HG03064 (cell line): ENCODE measurements around the gene F2RL3.
"Not testable (repeated sequence)": the region's sequence is repeated elsewhere in the genome, so short reads cannot be mapped to it uniquely, and the experiment has no call there.

Experiments used
- ATAC-seq: cut with Tn5 transposase; IDR thresholded peaks from one replicate; pipeline ENCODE4 v1.9.1; 2021; ENCODE audit warnings: low read depth; ENCODE audit not compliant: unreplicated experiment

Gene F2RL3

DNA sequence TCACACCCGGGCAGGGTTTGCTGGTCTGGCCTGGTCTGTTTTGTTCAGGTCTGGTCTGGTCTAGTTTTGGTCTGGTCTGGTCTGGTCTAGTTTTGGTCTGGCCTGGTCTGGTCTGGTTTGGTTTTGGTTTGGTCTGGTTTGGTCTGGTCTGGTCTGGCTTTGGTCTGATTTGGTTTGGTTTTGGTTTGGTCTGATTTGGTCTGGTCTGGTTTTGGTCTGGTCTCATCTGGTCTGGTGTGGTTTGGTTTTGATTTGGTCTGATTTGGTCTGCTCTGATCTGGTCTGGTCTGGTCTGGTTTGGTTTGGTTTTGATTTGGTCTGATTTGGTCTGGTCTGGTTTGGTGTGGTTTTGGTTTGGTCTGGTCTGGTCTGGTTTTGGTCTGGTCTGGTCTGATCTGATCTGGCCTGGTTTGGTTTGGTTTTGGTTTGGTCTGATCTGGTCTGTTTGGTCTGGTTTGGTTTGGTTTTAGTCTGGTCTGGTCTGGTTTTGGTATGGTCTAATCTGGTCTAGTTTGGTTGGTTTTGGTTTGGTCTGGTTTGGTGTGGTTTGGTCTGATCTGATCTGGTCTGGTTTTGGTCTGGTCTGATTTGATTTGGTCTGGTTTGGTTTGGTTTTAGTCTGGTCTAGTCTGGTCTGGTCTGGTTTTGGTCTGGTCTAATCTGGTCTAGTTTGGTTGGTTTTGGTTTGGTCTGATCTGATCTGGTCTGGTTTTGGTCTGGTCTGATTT is 14.4 kb upstream of the F2RL3 start:
- ATAC-seq: no peak

DNA sequence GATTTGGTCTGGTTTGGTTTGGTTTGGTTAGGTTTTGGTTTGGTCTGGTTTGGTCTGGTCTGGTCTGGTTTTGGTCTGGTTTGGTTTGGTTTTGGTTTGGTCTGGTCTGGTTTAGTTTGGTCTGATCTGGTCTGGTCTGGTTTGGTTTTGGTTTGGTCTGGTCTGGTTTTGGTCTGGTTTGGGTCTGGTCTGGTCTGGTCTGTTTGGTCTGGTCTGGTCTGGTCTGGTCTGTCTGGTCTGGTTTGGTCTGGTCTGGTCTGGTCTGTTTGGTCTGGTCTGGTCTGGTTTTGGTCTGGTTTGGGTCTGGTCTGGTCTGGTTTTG is 13.9 kb upstream of the F2RL3 start:
- ATAC-seq: not testable (repeated sequence)

DNA sequence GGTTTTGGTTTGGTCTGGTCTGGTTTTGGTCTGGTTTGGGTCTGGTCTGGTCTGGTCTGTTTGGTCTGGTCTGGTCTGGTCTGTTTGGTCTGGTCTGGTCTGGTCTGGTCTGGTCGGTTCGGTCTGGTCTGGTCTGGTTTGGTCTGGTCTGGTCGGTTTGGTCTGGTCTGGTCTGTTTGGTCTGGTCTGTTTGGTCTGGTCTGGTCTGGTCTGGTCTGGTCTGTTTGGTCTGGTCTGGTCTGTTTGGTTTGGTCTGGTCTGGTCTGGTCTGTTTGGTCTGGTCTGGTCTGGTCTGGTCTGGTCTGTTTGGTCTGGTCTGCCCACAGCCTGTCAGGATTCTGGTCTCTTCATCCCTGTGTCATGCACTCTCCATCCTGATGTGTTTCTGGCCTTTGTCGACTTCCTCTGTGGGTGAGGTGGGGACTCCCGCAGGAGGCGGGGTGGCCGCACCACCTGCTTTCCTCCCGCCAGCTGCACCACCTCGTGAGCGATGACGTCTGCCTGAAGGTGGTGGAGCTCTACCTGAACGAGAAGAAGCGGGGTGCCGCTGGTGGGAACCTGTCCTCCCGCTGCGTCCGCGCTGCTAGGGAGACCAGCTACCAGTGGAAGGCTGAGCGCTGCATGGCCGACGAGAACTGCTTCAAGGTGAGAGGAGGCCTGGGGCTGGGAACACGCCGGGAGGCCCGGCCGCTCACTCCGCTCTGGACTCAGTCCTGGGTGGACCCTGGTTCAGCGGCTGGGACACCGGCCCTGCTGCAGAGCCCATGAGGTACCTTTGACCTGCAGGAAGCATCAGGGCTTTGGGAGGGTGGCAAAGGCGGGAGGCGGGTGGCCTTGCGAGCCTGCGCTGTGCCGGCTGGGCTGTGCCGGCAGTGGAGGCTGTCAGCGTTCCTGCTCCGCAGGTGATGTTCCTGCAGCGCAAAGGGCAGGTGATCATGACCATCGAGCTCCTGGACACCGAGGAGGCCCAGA is 12.9 kb upstream of the F2RL3 start:
- ATAC-seq: no peak

DNA sequence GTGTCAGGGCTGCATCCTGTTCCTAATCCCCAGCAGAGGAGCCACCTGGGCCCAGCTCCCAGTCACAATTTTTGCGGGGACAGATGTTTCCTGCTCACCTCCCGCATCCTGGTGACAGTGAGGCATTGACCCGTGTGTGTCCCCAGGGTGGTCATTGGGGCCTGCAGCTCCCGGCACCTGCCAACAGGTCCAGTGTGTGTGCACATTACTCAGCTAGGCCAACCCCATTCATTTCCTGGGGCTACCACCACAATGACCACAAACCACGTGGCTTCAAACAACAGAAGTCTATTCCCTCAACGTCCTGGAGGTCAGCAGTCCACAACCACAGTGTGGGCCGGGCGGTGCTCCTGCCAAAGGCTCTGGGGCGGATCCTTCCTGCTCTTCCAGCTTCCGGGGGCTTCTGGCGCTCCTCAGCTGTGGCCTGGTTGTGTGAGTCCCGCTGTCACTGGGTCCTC is 11.9 kb upstream of the F2RL3 start:
- no peak for ATAC-seq

DNA sequence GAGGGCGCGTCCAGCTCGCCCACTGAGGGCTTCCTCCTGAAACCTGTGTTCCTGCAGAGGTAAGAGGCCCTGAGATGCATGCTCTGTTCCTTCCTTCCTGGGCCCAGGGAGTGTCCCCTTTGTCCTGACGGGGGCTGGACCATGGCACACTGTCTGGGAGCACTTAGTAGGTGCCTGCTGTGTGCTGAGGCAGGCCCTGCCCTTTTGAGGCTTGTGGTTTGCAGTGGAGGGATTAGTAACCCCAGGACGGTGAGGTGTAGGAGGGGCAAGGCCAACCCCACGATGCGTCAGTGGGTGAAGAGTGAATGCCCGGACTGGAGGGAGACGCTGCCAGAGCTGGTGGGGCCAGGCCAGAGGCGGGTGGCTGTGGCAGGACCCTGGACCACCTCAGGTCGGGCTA is 11.2 kb upstream of the F2RL3 start:
- ATAC-seq: no peak

DNA sequence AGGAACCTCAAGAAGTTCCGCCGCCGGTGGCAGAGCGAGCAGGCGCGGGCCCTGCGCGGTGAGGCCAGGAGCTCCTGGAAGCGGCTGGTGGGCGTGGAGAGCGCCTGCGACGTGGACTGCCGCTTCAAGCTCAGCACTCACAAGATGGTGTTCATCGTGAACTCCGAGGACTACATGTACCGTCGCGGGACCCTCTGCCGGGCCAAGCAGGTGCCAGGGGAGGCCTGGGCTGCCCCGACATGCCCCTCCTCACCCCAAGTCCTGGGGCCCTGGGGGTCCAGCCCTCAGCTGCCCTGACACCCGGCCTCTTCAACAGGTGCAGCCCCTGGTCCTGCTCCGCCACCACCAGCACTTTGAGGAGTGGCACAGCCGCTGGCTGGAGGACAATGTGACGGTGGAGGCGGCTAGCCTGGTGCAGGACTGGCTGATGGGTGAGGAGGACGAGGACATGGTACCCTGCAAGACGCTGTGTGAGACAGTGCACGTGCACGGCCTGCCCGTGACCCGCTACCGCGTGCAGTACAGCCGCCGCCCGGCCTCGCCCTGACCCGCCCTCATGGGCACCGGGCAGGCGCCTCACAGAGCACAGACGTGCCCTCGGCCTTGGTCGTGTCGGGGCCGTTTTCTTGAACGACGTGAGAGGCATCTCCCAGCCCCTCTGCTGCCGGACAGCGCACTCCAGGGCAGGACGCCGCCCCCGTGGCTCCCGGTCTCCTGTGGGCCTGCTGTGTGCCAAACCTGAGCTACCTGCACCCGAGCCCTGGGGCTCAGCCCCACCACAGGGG is 10.4 kb upstream of the F2RL3 start:
- no peak for ATAC-seq

DNA sequence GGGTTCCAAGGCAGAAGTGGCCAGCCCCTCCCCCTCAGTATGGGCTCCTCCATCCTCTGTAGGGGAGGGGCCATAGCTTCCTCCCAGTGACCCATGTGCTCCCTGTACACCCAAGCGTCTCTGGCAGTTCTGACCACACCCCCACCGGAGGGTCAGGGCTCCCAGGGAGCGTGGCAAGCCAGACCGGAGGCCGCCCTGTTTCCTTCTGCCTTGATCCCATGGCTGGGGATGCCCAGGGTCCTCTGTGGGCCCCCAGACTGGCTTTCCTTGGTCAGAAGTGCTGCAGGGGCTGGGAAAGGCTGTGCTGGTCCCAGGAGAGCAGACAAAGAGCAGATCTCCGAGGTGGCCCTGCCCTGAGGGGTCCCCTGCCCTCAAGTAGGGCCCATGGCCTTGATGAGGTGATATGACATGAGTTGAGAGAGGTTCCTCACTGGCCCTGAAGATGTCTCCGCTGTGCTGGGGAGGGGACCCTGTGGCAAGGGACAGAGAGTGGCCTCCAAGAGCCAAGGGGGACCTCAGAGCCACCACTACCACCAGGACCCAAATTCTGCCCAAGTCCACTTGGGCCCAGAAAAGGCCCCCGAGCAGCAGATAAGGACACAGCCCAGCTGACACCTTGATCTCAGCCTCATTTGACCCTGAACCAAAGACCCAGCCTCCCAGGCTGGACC is 7.8 kb upstream of the F2RL3 start:
- no peak for ATAC-seq

DNA sequence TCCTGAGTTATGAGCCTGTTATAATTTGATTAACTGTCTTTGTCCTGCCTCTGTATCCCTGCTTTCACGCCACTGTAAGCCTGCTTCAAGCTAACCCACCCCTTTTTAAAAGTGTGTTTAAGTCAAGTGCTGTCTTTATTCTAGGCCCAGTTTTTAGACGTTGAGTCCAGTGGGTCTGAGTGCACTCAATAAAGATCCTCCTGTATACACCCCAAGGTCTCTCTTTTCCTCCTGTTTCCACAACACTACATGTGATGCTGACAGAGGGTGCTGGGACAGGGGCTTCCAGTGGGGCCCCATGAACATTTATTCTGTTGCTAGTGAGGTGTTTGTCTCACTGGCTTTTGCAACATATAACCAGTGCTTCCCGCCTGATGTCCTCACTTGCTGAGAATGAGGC is 6.7 kb upstream of the F2RL3 start:
- no peak for ATAC-seq

DNA sequence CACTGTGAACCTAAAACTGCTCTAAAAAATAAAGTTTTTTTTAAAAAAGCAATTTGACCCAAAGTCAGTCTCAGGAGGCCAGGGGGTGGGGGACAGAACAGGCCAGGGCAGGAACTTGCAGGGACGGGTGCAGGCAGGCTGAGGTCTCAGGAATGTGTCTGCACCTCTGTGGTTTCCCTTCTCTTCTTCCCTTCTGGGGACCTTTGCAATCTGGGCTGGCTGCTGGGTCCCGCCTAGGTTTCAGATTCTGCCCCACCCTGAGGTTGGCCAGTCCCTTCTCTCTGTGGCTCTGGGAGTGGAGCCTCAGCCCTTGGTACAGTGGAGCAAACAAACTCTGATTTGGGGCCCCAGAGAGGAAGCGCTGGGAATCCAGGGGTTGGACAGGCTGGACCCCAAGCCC is 5.3 kb upstream of the F2RL3 start:
- no peak for ATAC-seq

DNA sequence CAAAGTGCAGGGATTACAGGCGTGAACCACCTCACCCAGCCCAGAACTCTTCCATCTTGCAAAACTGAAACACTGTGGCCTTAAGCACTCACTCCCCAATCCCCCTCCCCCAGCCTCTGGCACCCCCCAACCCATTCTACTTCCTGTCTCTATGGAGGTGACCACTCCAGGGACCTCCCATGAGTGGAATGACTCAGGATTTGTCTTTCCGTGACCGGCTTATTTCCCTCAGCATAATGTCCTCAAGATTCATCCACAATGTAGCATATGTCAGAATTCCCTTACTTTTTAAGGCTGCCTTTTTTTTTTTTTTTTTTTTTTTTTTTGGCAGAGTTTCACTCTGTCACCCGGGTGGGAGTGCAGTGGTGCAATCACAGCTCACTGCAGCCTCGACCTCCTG is 3.6 kb upstream of the F2RL3 start:
- no peak for ATAC-seq

DNA sequence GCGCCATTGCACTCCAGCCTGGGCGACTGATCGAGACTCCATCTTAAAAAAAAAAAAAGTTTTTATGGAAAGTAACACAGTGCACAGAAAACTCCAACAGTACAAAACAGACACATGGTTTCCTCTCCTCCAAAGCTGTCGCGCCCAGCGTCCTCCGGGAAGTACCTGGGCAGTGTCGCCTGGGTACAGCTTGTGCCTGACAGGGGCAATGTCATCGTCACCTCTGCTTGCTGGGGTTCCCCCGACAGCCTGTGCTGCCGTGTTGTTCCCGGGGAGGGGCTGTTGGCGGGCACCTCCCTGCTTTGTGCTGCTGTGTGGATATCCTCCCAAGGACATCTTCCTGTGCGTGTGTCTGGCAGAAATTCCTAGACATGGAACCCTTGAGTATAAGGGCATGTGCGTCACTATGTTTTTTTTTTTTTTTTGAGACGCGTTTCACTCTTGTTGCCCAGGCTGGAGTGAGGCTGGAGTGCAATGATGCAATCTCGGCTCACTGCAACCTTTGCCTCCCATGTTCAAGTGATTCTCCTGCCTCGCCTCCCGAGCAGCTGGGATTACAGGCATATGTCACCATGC is 2.4 kb upstream of the F2RL3 start:
- ATAC-seq: no peak

DNA sequence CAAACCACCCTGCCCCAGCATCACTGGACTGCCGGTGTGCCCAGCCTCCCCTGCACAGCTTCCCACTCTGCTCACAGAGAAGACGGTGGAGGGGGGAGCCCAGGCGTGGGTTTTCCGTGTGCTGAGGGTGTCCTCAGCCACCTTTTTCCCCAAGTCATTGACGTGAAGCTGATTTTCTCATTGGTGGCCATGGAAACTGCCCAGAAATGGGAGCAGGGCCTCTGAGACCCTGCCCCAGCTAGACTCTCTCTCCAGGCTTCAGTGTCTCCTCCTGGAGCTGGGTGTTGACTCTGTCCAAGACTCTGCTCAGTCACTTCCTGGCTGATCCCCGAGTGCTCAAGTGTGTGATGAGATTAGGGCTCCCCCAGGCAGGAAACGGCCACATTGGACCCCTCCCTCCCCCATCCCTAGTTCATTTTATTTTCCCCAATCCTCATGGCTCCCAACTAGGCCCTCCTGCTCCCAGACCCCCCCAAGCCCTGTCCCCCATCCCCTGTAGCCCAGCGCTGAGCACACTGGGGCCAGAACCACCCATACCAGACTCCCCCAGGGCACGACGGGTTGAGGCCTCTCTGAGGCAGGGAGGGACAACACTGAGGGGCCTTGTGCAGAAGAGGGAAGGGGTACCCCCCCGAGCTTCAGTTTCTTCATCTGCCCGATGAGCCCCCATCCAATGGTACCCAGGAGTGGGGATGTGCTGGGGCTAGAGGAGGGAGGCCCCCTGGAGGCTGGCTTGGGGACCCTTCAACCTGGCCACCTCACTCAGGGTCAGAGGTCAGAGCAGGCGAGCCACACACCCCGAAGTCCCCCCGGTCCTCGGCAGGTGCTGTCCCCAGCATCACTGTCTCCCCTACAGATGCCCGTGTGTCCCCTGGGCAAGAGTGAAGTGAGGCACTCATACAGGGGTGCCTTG is 1.2 kb upstream of the F2RL3 start:
- no peak for ATAC-seq

DNA sequence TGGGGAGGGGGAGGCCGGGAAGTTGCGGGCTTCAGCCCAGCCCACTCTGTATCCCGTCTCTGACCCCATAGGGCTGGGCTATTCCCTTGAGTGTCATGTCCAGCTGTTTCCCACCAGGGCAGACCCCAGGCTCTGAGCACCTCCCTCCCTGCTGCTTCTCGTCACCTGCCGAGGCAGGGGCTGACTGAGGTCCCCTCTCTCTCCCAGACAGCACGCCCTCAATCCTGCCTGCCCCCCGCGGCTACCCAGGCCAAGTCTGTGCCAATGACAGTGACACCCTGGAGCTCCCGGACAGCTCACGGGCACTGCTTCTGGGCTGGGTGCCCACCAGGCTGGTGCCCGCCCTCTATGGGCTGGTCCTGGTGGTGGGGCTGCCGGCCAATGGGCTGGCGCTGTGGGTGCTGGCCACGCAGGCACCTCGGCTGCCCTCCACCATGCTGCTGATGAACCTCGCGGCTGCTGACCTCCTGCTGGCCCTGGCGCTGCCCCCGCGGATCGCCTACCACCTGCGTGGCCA is 625 bp downstream of the F2RL3 start:
- no peak for ATAC-seq

DNA sequence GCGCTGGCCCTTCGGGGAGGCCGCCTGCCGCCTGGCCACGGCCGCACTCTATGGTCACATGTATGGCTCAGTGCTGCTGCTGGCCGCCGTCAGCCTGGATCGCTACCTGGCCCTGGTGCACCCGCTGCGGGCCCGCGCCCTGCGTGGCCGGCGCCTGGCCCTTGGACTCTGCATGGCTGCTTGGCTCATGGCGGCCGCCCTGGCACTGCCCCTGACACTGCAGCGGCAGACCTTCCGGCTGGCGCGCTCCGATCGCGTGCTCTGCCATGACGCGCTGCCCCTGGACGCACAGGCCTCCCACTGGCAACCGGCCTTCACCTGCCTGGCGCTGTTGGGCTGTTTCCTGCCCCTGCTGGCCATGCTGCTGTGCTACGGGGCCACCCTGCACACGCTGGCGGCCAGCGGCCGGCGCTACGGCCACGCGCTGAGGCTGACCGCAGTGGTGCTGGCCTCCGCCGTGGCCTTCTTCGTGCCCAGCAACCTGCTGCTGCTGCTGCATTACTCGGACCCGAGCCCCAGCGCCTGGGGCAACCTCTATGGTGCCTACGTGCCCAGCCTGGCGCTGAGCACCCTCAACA is 1.2 kb downstream of the F2RL3 start:
- ATAC-seq: no peak

DNA sequence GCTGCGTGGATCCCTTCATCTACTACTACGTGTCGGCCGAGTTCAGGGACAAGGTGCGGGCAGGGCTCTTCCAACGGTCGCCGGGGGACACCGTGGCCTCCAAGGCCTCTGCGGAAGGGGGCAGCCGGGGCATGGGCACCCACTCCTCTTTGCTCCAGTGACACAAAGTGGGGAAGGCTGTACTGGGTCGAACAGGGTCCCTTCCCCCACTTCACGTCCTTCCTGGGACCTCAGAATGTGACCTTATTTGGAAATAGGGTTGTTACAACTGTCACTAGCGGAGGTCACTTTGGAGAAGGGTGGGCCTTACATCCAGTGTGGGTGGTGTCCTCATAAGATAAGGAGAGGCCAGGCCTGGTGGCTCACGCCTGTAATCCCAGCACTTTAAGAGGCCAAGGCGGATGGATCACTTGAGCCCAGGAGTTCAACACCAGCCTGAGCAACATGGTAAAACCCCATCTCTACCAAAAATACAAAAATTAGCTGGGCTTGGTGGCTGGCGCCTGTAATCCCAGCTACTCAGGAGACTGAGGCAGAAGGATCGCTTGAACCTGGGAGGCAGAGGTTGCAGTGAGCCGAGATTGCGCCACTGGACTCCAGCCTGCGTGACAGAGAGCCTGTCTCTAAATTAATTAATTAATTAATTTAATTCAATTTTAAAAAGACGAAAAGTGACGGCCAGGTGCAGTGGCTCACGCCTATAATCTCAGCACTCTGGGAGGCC is 1.8 kb downstream of the F2RL3 start:
- ATAC-seq: no peak

DNA sequence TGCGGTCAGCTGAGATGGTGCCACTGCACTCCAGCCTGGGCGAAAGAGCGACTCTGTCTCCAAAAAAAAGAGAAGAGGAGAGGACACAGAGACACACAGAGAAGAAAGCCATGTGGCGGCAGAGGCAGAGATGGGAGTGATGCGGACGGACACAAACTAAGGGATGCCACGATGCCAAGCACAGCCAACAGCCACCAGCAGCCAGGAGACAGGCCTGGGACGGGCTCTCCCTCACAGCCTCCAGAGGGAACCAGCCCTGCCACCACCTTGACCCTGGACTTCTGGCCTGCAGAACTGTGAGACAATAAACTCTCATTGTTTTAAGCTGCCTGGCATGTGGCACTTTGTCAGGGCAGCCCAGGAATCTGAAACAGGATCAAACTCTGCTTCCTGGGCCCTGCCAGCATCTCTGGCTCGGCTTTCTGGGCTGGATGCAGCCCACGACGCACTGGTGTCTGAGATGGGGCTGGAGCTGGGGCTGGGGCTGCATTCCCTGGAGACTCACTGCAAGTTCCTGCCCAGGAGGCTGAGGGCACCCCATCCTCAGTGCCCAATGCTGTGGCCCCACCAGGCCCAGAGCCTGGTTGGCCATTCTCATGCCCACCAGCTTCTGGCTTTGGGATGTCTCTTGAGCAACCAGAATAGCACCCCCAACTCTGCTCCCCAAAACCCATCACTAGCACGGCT is 3.0 kb downstream of the F2RL3 start:
- no peak for ATAC-seq

DNA sequence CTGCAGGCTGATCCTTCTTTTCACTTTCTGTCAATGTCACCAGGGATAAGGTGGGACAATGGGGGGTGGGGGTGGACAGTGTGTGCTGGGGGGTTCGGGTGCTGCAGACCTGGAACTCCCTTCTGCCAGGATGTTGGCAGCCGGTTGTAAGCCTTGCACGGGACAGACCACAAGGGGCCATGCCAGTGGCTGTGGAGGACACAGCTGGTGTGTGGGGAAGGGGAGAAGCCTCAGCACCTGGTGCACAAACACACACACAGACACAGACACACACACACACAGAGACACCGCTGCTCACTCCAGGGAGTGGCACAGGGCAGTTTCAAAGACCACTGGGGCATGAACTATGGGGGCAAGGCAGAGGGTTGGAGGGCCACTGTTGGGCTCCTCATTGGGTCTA is 3.6 kb downstream of the F2RL3 start:
- no peak for ATAC-seq
